Lower lobe of right lung (tissue), 2 donors: Measurements from ENCODE around the gene LRPAP1. TPM values are rescaled to one million over a fixed set of nuclear protein-coding genes. Genes with fewer than 3 reads are reported as not detected.
A peak's percentile ranks its signal among the peaks of the same experiment; 100 is the strongest.

ENCODE experiments used
- ATAC-seq, 2 donors: fragments of 200-7000 bp; cut with Tn5 transposase; one replicate each; pipeline ENCODE4 v1.9.1; 2020 to 2022; ENCODE audit warnings: mild to moderate bottlenecking in 2 of 2, moderate library complexity in 2 of 2
- DNase-seq: peaks from one replicate; pipeline ENCODE4 v3.0.0-alpha.2; 2020
- H3K27ac ChIP-seq: fragments of 200-600 bp; one replicate; pipeline ENCODE4 v1.8.0; 2022
- H3K27me3 ChIP-seq: fragments of 200-600 bp; one replicate; pipeline ENCODE4 v1.8.0; 2022; ENCODE audit warnings: low read depth
- H3K36me3 ChIP-seq: fragments of 200-600 bp; one replicate; pipeline ENCODE4 v1.8.0; 2022; ENCODE audit warnings: mild to moderate bottlenecking
- H3K4me1 ChIP-seq: fragments of 200-600 bp; one replicate; pipeline ENCODE4 v1.8.0; 2022
- H3K4me3 ChIP-seq: fragments of 200-600 bp; one replicate; pipeline ENCODE4 v1.8.0; 2022; ENCODE audit warnings: mild to moderate bottlenecking
- H3K9me3 ChIP-seq: fragments of 200-600 bp; one replicate; pipeline ENCODE4 v1.8.0; 2022
- CTCF ChIP-seq: fragments of 200-600 bp; IDR thresholded peaks from one replicate; pipeline ENCODE4 v1.8.0; 2022; ENCODE audit warnings: antibody characterized with exemption, mild to moderate bottlenecking
- intact Hi-C: fragments of 100-400 bp; cut with DNase I; formaldehyde crosslinking; loops from one replicate; pipeline ENCODE4 v1.11.0; 2022
- total RNA-seq: library from RNA; stranded (reverse); fragmentation: NEBNext Ultra II Directional; extraction: Animal tissue kit (Norgen Biotek cat#: 25700); gene quantifications from one replicate; pipeline ENCODE4 v1.2.1, GENCODE V29; 2021
- donor health status: DM: no; HTN: yes; CAD: no; lungs with severe emphysema.

Gene LRPAP1
- total RNA-seq, 1 donor from 2014 or later, result 224 TPM

GRCh38 chr4:3485886-3486540, 46.2 kb downstream of the LRPAP1 start:
- no peak for DNase-seq
- Histone ChIP-seq H3K36me3 (no peaks in the 10 kb centered on the region), H3K27me3 (peaks cover 49% of the 10 kb centered on the region), H3K4me3 (no peak overlapping the region), H3K4me1 (peaks cover 15% of the 10 kb centered on the region), H3K27ac (no peak overlapping the region), H3K9me3 (no peaks in the 10 kb centered on the region)
- ATAC-seq, result no peak
- no peak for TF ChIP-seq CTCF
- intact Hi-C loops, result no loop called here

DNA sequence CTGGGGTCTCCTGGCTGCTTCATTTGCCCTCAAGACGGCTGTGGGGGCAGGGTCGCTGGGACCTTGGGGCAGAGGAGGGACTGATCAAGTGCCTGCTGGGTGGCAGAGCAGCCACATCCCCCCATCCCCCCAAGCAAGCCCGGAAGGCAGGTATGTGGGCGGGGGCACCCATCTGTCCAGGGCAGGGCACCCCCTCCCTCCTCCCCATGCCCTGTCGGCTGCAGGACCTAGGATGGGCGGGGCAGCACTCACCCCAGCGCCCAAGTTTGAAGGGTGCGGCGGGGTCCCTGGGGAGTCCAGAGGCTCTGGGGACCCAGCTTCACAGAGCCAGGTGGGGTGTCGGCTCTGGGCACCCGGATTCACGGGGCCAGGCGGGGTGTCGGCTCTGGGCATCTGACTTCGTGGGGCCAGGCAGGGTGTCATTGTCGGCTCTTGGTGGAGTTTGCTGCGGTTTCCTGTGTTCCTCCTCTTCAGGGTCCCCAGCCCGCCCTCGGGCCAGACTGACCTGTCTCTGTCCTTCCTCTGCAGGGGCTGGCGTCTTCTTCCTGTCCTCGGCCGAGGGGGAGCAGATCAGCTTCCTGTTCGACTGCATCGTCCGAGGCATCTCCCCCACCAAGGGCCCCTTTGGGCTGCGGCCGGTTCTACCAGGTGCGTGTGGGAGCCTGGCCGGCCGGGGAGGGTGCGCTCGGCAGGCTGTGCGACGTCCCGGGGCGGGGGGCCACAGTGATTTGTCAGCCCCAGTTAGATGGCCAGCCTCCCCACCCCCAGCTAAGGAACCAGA, 47.0 kb downstream of the LRPAP1 start:
- TF ChIP-seq CTCF, result no peak
- Histone ChIP-seq H3K36me3 (no peaks in the 10 kb centered on the region), H3K4me3 (peak overlapping the region; percentile 3), H3K9me3 (no peaks in the 10 kb centered on the region), H3K27ac (no peak overlapping the region), H3K27me3 (peaks cover 52% of the 10 kb centered on the region), H3K4me1 (peaks cover 20% of the 10 kb centered on the region)
- peak; percentile 18 to 34 for ATAC-seq
- intact Hi-C loops, result no loop called here
- no peak for DNase-seq

- Histone ChIP-seq H3K4me1 (peaks cover 20% of the 10 kb centered on the region), H3K36me3 (no peaks in the 10 kb centered on the region), H3K27me3 (peaks cover 55% of the 10 kb centered on the region), H3K4me3 (no peak overlapping the region), H3K9me3 (no peaks in the 10 kb centered on the region), H3K27ac (no peak overlapping the region)
- intact Hi-C loops, result no loop called here
- DNase-seq, result no peak
- ATAC-seq, result peak; percentile 58 to 66
- TF ChIP-seq CTCF, result no peak
Measured at GRCh38 chr4:3484057-3484973, 47.9 kb downstream of the LRPAP1 start.

DNA sequence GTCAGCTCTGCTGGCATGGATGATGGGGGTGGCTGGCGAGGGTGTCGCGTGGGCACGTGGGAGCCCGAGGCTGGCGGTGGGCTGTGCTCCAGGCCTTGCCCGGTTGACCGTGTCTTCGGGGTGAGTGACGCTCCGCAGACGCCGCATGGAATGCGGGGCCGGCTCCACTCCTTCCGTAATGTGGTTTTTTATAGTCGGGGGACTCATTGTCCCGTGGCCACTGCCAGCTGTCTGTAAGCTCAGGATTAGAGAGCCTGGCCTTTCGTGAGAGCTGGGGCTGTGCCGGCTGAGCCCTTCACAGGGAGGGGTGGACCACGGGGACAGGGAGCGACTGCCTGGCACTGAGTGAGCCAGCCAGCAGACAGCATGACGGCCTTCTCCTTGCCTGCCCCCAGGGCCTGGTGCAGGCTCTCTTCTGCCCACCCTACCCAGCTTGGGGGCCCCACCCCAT, 48.7 kb downstream of the LRPAP1 start:
- H3K36me3 ChIP-seq, result no peaks in the 10 kb centered on the region
- no peaks in the 10 kb centered on the region for H3K9me3 ChIP-seq
- no peak for TF ChIP-seq CTCF
- ATAC-seq (peak in 1 of 2 donors; percentile 13), DNase-seq (no peak)
- no peak overlapping the region for H3K27ac ChIP-seq
- intact Hi-C loops, result no loop called here
- no peak overlapping the region for H3K4me3 ChIP-seq
- H3K4me1 ChIP-seq, result peaks cover 20% of the 10 kb centered on the region
- peaks cover 52% of the 10 kb centered on the region for H3K27me3 ChIP-seq

GRCh38 chr4:3482707-3483106, 49.5 kb downstream of the LRPAP1 start:
- Histone ChIP-seq H3K4me3 (no peak overlapping the region), H3K36me3 (no peaks in the 10 kb centered on the region), H3K27ac (no peak overlapping the region), H3K9me3 (no peaks in the 10 kb centered on the region), H3K4me1 (peaks cover 20% of the 10 kb centered on the region), H3K27me3 (peaks cover 53% of the 10 kb centered on the region)
- ATAC-seq (no peak), DNase-seq (no peak)
- intact Hi-C loops, result no loop called here
- TF ChIP-seq CTCF, result no peak
